Stomach smooth muscle (tissue), 2 donors: ENCODE results near the gene UNC13D.
"Not testable (repeated sequence)": the region's sequence is repeated elsewhere in the genome, so short reads cannot be mapped to it uniquely, and the experiment has no call there.

Experiments used
- H3K27ac ChIP-seq: one replicate; pipeline ENCODE4 v1.7.0; 2013; ENCODE audit warnings: mild to moderate bottlenecking, low read length, inconsistent platforms
- H3K27me3 ChIP-seq, 2 donors: one replicate each; pipeline ENCODE4 v1.7.0; 2013; ENCODE audit warnings: low read length in 2 of 2; ENCODE audit not compliant: insufficient read depth in 2 of 2, control insufficient read depth in 1 of 2
- H3K36me3 ChIP-seq, 2 donors: one replicate each; pipeline ENCODE4 v1.7.0; 2013; ENCODE audit warnings: low read length in 2 of 2; ENCODE audit not compliant: control insufficient read depth in 2 of 2, insufficient read depth in 2 of 2
- H3K4me1 ChIP-seq: one replicate; pipeline ENCODE4 v1.7.0; 2013; ENCODE audit warnings: low read length; ENCODE audit not compliant: control insufficient read depth, insufficient read depth
- H3K4me3 ChIP-seq, 2 donors: one replicate each; pipeline ENCODE4 v1.7.0; 2013; ENCODE audit warnings: low read length in 2 of 2
- H3K9ac ChIP-seq, 2 donors: one replicate each; pipeline ENCODE4 v1.7.0; 2013; ENCODE audit warnings: low read length in 2 of 2, mild to moderate bottlenecking in 1 of 2
- H3K9me3 ChIP-seq, 2 donors: one replicate each; pipeline ENCODE4 v1.7.0; 2013; ENCODE audit warnings: low read length in 2 of 2; ENCODE audit not compliant: control insufficient read depth in 2 of 2
- donor health status: healthy.
- donor health status: Pancreatic carcinoma.

UNC13D gene

DNA sequence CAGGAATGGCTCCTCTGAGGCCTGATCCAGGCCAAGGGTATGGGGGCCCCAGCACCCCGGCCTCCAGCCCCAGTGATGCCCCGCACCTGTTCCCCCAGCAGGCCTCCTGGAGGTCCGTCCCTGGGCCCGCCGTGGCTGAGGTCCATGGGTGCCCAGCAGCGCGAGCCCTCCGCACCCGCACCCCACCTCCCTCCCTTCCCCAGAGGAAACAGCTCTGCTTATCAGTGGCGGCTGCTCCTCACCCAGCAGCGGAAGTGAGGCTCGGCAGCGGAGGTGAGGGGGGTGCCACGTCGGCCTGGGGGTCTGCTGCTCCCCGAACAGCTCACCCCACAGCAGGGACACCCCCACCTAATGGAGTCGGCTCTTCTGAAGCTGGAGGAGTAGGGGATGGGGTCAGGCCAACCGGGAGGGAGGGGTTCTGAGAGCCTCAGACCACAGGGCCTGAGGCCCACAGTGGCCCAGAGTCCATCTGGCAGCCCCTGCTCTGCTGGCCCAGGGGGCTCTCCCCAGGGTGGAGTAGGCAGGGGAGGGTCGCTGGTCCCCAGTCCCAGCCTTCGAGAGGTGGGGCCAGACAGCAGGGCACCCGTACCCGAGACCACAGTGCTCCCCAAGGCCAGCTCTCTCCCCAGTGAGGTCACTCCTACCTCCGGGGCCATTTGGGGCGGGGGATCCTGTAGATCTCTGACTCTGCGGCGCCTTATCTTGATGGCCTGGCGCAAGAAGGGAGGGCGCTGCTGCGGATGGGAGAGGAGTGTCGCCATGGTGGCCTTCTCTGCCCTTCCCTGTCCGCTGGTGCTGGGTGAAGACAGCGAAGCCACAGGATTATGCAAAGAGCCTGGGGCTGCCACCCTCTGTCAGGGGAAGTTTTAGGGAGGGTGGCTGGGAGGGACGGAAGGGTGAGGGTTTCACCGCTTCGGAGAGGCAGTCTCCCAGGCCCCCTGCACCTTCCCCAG is at the start of gene UNC13D:
UNC13D (minus strand) TSS at position 828 of the 953 bp plus-strand sequence; CDS start at position 761, 67 bp downstream.
- Histone ChIP-seq H3K4me3 (no peak within 1 kb of the TSS), H3K9me3 (no peaks in the 10 kb centered on the region), H3K27me3 (no peaks in the 10 kb centered on the region), H3K4me1 (peaks cover 24% of the 10 kb centered on the region), H3K27ac (peak within 1 kb of the TSS; percentile 66), H3K9ac (peak within 1 kb of the TSS; percentile 33 to 36), H3K36me3 (peaks cover 27 to 30% of the 10 kb centered on the region in 2 donors)

DNA sequence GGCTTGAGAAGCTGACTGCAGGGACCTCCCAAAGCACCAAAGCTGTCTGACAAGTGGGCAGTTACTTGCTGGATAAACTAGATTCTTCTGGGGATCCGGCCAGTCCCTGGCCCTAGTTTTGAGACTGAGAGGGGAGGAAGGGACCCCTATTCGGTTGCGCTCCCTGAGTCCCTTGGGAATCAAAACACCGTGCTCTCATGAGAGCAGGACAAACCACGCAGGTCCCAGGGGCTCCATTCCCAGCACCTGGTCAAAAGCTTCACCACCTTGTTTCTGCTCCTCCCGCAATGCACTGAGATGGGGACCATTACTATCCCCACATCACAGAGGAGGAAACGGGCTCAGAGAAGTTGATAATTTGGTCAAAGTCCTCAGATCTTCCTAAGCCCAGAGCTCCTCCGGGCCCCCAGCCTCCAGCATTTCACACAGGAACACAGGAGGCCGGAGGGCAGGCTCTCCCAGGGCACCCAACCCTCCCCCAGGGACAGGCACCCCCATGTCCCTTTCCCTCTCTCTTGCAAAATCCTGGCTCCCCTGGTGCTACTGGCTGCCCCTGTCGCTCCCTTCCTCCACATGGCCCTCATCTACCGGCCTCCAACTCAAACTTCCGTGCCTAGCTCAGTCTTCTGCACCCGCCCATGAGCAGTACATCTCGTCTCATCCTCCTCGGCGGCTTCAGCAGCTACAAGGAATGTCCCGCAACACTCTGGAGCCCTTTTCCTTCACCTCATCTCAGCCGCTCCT is 49.3 kb upstream of the UNC13D start:
- Histone ChIP-seq H3K36me3 (peaks cover 16 to 19% of the 10 kb centered on the region in 2 donors), H3K27ac (peak overlapping the region; percentile 37), H3K4me1 (peaks cover 40% of the 10 kb centered on the region), H3K27me3 (no peaks in the 10 kb centered on the region), H3K9me3 (no peaks in the 10 kb centered on the region), H3K4me3 (no peak overlapping the region), H3K9ac (no peak overlapping the region)

DNA sequence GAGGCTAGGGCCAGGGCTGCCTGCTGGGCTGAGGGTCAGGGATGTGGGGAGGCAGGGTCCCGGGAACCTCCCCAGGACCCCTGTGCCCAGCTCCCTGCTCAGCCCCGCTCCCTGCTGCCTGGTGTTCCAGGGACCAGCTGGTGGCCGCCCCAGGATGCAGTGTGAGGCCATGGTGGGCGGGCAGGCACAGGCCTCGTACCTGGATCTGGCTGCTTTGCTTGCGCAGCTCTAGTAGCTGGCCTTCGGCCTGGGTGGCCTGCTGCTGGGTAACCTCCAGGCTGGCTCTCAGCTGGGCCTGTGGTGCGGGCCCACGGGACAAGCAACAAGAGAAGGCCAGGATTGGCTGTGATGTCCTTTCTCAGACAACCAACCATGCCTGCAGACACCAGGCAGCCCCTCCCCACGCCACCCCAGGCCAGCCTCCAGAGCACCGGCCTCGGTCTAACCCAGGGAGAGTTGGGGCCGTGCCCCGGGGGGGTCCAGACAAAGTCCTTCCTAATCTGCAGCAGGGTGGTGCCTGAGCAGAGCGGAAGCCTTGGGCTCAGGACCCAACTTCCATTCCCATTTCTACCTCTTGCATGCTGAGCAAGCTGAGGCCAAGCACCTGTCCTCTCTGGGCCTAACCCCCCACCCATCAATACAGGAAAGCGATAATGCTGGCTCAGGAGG is 48.5 kb upstream of the UNC13D start:
- Histone ChIP-seq H3K4me1 (peaks cover 39% of the 10 kb centered on the region), H3K9ac (no peak overlapping the region), H3K9me3 (no peaks in the 10 kb centered on the region)

DNA sequence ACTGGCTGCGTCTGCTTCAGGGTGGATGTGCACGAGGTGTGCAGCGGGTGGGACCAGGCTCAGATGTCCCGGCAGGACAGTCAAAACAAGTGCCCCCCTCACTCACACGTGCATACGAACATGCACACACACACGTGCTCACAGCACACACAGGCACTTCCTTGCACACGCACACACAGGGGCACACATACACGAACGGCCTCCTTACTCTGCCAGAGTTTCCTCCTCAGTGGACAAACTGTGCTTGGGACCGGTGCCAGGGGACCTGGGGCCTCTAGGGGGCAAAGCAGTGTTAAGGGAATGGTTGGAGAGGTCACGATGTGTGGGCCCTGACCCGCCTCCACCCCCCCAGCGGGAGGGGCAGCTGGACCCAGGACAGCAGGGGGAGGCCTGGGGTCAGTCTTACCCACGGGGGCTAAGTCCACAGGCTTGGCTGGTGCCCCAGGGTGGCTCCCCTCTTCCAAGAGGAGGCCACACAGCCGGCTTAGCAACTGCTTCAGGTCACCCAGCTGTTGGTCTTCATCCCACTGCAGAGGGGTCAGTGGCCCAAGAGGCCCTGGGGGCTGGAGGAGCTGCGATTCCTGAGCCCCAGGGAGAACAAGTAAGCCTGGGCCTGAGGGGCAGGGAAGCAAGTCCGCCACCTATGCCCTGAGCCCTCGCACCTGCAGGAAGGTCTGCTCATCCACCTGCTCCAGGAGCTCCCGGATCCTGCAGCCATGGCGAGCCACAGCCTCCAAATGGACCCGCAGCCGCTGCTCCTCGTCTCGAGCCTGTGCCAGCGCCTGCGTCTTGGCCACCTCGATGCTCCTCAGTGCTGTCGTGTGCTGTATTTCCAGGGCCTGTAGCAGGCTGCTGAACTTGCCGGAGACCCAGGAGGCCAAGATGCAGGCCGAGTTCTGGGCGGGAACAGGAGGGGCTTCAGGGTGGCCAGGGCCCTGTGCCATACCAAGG is 47.7 kb upstream of the UNC13D start:
- no peak overlapping the region for H3K9ac ChIP-seq
- H3K27me3 ChIP-seq = no peaks in the 10 kb centered on the region
- H3K9me3 ChIP-seq = no peaks in the 10 kb centered on the region
- no peak overlapping the region for H3K27ac ChIP-seq
- H3K4me1 ChIP-seq = peaks cover 31% of the 10 kb centered on the region
- H3K36me3 ChIP-seq = peaks cover 16 to 21% of the 10 kb centered on the region in 2 donors
- no peak overlapping the region for H3K4me3 ChIP-seq

More for the DNA sequence above, 48.5 kb upstream of the UNC13D start:
- H3K27ac ChIP-seq = no peak overlapping the region
- no peaks in the 10 kb centered on the region for H3K27me3 ChIP-seq
- no peak overlapping the region for H3K4me3 ChIP-seq
- H3K36me3 ChIP-seq = peaks cover 16 to 21% of the 10 kb centered on the region in 2 donors

DNA sequence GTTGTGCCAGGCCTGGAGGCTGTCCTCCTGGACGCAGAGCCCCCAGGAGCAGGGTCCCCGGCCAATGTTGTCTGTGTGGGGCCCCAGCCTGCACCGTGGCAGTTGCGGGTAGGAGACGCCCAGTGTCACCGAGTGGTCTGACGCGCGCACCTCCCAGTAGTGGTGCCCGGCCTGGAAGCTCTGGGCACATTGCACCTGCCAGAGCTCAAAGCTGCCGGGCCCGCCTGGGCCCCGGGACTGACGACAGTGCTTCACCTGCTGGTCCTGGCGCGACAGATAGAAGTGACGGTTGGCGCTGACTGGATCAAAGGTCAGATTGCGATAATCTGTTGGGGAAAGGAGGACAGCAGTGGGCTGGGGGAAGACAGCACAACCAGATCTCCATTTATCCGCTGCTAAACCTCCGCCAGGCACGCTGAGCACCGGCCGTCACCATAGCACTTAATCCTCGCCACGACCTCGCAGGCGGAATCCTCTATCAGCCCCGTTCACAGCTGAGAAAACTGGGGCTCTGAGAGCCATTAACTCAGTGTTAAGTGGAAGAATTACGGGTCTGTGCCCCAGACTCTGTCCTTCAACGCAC is 46.9 kb upstream of the UNC13D start:
- Histone ChIP-seq H3K36me3 (peaks cover 16 to 21% of the 10 kb centered on the region in 2 donors), H3K4me3 (no peak overlapping the region), H3K27ac (no peak overlapping the region), H3K9ac (no peak overlapping the region), H3K9me3 (no peaks in the 10 kb centered on the region), H3K4me1 (peaks cover 29% of the 10 kb centered on the region), H3K27me3 (no peaks in the 10 kb centered on the region)

DNA sequence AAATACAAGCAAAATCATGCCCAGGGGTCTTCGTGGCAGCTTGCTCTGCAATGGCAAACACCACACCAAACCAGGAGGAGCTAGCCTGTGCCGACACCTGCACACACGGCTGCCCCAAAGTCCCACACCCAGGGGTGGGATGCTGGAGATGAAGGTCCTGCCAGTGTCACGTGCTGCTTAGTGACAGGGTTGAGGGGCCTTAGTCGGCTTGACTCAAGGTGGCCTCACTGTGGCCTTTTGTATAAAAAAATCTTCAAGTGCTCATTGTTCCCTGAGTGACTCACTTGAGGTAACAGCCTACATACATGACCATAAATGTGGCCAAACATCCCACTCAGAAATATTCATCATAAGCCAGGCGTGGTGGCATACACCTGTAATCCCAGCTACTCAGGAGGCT is 45.2 kb upstream of the UNC13D start:
- Histone ChIP-seq H3K4me1 (peaks cover 14% of the 10 kb centered on the region), H3K27ac (no peak overlapping the region), H3K9me3 (no peaks in the 10 kb centered on the region), H3K27me3 (no peaks in the 10 kb centered on the region), H3K9ac (no peak overlapping the region), H3K4me3 (no peak overlapping the region), H3K36me3 (peaks cover 16 to 21% of the 10 kb centered on the region in 2 donors)

DNA sequence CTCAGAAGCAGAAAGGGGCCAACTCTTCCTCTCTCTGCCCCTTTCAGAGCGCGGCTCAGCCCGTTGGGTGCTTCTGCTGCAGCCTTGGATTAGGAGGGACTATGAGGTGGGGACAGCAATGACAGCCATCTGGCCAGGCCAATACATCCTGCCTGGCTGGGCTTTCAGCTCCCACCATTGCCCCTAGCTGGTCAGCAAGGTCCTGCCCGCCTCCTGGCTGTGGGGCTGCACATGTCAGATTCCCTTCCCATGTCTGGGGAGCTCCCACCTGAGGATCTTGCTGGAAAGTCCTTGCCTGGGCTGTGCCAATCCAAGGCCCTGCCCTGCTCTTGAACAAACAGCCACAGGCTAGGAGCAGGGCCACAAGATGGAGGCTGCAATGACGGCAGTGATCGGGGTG is 44.3 kb upstream of the UNC13D start:
- Histone ChIP-seq H3K9me3 (no peaks in the 10 kb centered on the region), H3K4me1 (peaks cover 7% of the 10 kb centered on the region), H3K27ac (no peak overlapping the region), H3K27me3 (no peaks in the 10 kb centered on the region), H3K9ac (no peak overlapping the region), H3K4me3 (no peak overlapping the region), H3K36me3 (peaks cover 16 to 21% of the 10 kb centered on the region in 2 donors)

DNA sequence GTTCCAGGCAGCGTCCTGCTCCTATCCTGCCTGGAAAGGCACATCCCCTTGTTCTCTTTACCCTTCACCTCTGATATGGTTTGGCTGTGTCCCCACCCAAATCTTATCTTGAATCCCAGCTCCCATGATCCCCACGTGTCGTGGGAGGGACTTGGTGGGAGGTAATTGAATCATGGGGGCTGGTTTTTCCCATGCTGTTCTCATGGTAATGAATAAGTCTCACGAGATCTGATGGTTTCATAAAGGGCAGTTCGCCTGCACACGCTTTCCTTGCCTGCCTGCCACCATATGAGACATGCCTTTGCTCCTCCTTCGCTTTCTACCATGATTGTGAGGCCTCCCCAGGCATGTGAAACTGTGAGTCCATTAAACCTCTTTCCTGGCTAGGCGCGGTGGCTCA is 41.7 kb upstream of the UNC13D start:
- H3K9ac ChIP-seq, H3K27me3 ChIP-seq, H3K9me3 ChIP-seq, H3K4me3 ChIP-seq, H3K27ac ChIP-seq, H3K4me1 ChIP-seq: not testable (repeated sequence)
- peaks cover 10 to 12% of the 10 kb centered on the region in 2 donors for H3K36me3 ChIP-seq

DNA sequence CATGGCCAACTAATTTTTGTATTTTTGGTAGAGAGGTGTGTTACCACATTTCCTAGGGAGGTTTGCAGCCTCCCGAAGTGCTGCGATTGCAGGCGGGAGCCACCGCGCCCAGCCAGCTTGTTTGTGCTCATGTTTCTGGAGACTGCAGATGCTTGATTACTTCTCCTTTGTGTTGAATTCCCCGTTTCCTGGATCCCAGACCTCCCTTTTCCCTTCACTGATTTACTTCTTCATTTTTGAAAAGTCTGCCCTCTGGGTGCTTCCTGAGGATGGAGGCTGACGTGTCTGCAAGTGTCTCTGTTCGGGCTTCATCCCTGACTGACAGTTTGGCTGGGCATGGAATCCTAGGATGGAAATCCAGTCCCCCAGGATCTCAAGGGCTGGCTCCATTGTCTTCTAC is 41.2 kb upstream of the UNC13D start:
- Histone ChIP-seq H3K36me3 (peaks cover 7 to 9% of the 10 kb centered on the region in 2 donors), H3K4me3 (no peak overlapping the region), H3K27ac (no peak overlapping the region), H3K9me3 (no peaks in the 10 kb centered on the region), H3K9ac (no peak overlapping the region), H3K4me1 (no peaks in the 10 kb centered on the region), H3K27me3 (no peaks in the 10 kb centered on the region)
